Esophagus (tissue), 2 donors: ENCODE data around the gene LPCAT1. TPM values are rescaled to one million over a fixed set of nuclear protein-coding genes. Genes with fewer than 3 reads are reported as not detected.
"Not testable (repeated sequence)": the region's sequence is repeated elsewhere in the genome, so short reads cannot be mapped to it uniquely, and the experiment has no call there.

ENCODE experiments used
- H3K27ac ChIP-seq, 2 donors: one replicate each; pipeline ENCODE4 v1.5.1; 2013; ENCODE audit warnings: low read depth in 2 of 2, mild to moderate bottlenecking in 2 of 2, inconsistent platforms in 1 of 2, low read length in 1 of 2, moderate library complexity in 1 of 2
- H3K27me3 ChIP-seq, 2 donors: one replicate each; pipeline ENCODE4 v1.6.1; 2013; ENCODE audit warnings: low read length in 2 of 2, control low read depth in 1 of 2, mild to moderate bottlenecking in 1 of 2; ENCODE audit not compliant: insufficient read depth in 2 of 2, control insufficient read depth in 1 of 2
- H3K36me3 ChIP-seq, 2 donors: one replicate each; pipeline ENCODE4 v1.6.1; 2013; ENCODE audit warnings: low read length in 1 of 2; ENCODE audit not compliant: control insufficient read depth in 2 of 2, insufficient read depth in 2 of 2
- H3K4me1 ChIP-seq, 2 donors: one replicate each; pipeline ENCODE4 v1.6.1; 2013; ENCODE audit warnings: low read length in 1 of 2; ENCODE audit not compliant: control insufficient read depth in 2 of 2, insufficient read depth in 2 of 2
- H3K4me3 ChIP-seq, 2 donors: one replicate each; pipeline ENCODE4 v1.5.1; 2013; ENCODE audit warnings: low read length in 2 of 2, mild to moderate bottlenecking in 2 of 2, low read depth in 1 of 2, moderate library complexity in 1 of 2
- H3K9me3 ChIP-seq, 2 donors: one replicate each; pipeline ENCODE4 v1.6.1; 2013; ENCODE audit warnings: mild to moderate bottlenecking in 2 of 2, low read depth in 1 of 2, low read length in 1 of 2, moderate library complexity in 1 of 2; ENCODE audit not compliant: control insufficient read depth in 2 of 2, insufficient read depth in 1 of 2
- WGBS, 2 donors: extraction: QIAGEN DNeasy Blood & Tissue Kit; methylation state at CpG; one replicate each; pipeline ENCODE4 v1.1.7; 2013; 5-methylcytosine and 5-hydroxymethylcytosine counted together
- polyA plus RNA-seq, 2 donors: library from polyadenylated mRNA; stranded (reverse); fragments of 200-250 nt; gene quantifications; one replicate each; pipeline ENCODE4 v1.2.3, GENCODE V29; 2013
- donor health status: healthy with polysubstance abuse.
- donor health status: Bipolar disorder and iron deficiency.

LPCAT1 gene
- polyA plus RNA-seq, 2 donors: 5.0 to 6.3 TPM

- WGBS, 2 donors: 98 to 99% methylated on average over 22 of the region's 22 CpGs
- H3K4me3 ChIP-seq: no peak overlapping the region
- H3K4me1 ChIP-seq: no peaks in the 10 kb centered on the region
- H3K9me3 ChIP-seq: peaks cover 2 to 3% of the 10 kb centered on the region in 2 donors
- H3K27ac ChIP-seq: no peak overlapping the region
- H3K36me3 ChIP-seq: peaks cover 0 to 24% of the 10 kb centered on the region in 2 donors
- no peaks in the 10 kb centered on the region for H3K27me3 ChIP-seq
These were observed 58.6 kb downstream of the LPCAT1 start for GRCh38 chr5:1465117-1465516.

DNA sequence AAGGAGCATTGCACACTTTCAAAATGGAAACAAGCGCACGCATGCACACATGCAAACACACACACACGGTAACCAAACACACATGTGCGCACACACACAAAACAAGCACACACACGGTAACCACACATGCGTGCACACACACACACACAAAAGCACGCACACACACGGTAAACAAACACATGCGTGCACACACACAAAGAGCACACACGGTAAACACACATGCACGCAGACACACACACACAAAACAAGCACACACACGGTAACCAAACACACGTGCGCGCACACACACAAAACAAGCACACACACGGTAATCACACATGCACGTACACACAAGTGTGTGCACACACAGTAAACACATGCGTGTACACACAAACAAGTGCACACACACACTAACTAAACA is 59.2 kb downstream of the LPCAT1 start:
- Histone ChIP-seq H3K4me1 (no peaks in the 10 kb centered on the region), H3K9me3 (peaks cover 2 to 3% of the 10 kb centered on the region in 2 donors), H3K4me3 (no peak overlapping the region), H3K27me3 (no peaks in the 10 kb centered on the region), H3K36me3 (peaks cover 0 to 24% of the 10 kb centered on the region in 2 donors), H3K27ac (no peak overlapping the region)
- WGBS, 2 donors: 91 to 92% methylated on average over 18 of the region's 18 CpGs

DNA sequence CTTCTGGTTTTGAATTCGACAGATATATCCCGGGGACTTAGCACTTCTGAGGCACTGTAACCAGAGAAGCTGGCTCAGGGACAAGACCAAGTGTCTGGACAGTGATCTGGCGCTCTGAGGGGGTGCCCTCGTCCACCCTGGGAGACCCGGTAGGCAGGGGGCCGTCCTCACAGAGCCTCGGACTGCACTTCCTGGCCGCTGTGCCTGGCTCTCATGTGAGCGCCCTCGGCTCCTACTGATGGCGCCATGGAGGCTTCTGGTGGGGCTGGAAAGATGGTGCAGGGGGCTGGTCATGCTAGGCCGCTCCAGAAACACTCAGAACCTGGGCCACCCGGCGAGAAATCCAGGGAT is 59.7 kb downstream of the LPCAT1 start:
- Histone ChIP-seq H3K36me3 (peaks cover 0 to 24% of the 10 kb centered on the region in 2 donors), H3K4me1 (no peaks in the 10 kb centered on the region), H3K4me3 (no peak overlapping the region), H3K9me3 (peaks cover 2 to 3% of the 10 kb centered on the region in 2 donors), H3K27ac (no peak overlapping the region), H3K27me3 (no peaks in the 10 kb centered on the region)
- 93 to 94% methylated on average over 14 of the region's 14 CpGs for WGBS, 2 donors

GRCh38 chr5:1463326-1464095 is 60.2 kb downstream of the LPCAT1 start:
- no peak overlapping the region for H3K27ac ChIP-seq
- peaks cover 0 to 24% of the 10 kb centered on the region in 2 donors for H3K36me3 ChIP-seq
- H3K4me3 ChIP-seq: no peak overlapping the region
- H3K27me3 ChIP-seq: no peaks in the 10 kb centered on the region
- 94 to 96% methylated on average over 46 of the region's 46 CpGs for WGBS, 2 donors
- H3K4me1 ChIP-seq: no peaks in the 10 kb centered on the region
- peaks cover 2 to 3% of the 10 kb centered on the region in 2 donors for H3K9me3 ChIP-seq

DNA sequence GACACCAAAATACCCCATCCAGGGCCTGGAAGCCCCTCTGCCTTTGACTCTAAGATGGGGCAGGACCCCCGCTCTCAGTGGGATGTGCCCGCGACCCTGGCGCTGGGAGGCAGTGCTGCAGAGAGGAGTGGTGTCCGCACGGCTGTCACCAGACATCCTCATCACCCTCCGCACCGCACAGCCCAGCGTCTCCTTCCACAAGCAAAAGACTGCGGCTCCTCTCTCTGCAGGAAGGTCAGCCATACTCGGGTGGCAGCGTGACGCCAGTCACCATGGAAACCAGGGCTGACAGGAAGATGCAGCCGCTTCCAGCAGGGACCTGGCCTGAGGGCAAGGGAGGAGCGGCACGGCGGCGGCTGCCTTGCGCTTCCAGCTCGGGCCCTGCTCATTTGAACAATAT is 61.4 kb downstream of the LPCAT1 start:
- 88 to 90% methylated on average over 20 of the region's 20 CpGs for WGBS, 2 donors
- no peaks in the 10 kb centered on the region for H3K4me1 ChIP-seq
- peaks cover 2 to 6% of the 10 kb centered on the region in 2 donors for H3K9me3 ChIP-seq
- H3K27ac ChIP-seq: no peak overlapping the region
- H3K27me3 ChIP-seq: no peaks in the 10 kb centered on the region
- no peak overlapping the region for H3K4me3 ChIP-seq
- H3K36me3 ChIP-seq: peaks cover 0 to 21% of the 10 kb centered on the region in 2 donors

- no peaks in the 10 kb centered on the region for H3K4me1 ChIP-seq
- H3K9me3 ChIP-seq: peaks cover 2 to 6% of the 10 kb centered on the region in 2 donors
- 93 to 98% methylated on average over 10 of the region's 10 CpGs for WGBS, 2 donors
- no peak overlapping the region for H3K27ac ChIP-seq
- no peaks in the 10 kb centered on the region for H3K27me3 ChIP-seq
- no peak overlapping the region for H3K4me3 ChIP-seq
- peaks cover 0 to 19% of the 10 kb centered on the region in 2 donors for H3K36me3 ChIP-seq
These were observed 62.4 kb downstream of the LPCAT1 start for GRCh38 chr5:1461396-1461795.

GRCh38 chr5:1460054-1460682 is 63.6 kb downstream of the LPCAT1 start:
- Histone ChIP-seq H3K4me1 (no peaks in the 10 kb centered on the region), H3K27ac (no peak overlapping the region), H3K4me3 (no peak overlapping the region), H3K36me3 (peaks cover 0 to 16% of the 10 kb centered on the region in 2 donors), H3K27me3 (no peaks in the 10 kb centered on the region), H3K9me3 (peaks cover 0 to 4% of the 10 kb centered on the region in 2 donors)
- WGBS, 2 donors: 84 to 85% methylated on average over 16 of the region's 16 CpGs

GRCh38 chr5:1459435-1459834 is 64.3 kb downstream of the LPCAT1 start:
- not testable (repeated sequence) for H3K9me3 ChIP-seq, H3K27me3 ChIP-seq, H3K4me3 ChIP-seq, H3K27ac ChIP-seq, H3K4me1 ChIP-seq
- WGBS, 2 donors: 86 to 95% methylated on average over 2 of the region's 2 CpGs
- peaks cover 0 to 14% of the 10 kb centered on the region in 2 donors for H3K36me3 ChIP-seq

DNA sequence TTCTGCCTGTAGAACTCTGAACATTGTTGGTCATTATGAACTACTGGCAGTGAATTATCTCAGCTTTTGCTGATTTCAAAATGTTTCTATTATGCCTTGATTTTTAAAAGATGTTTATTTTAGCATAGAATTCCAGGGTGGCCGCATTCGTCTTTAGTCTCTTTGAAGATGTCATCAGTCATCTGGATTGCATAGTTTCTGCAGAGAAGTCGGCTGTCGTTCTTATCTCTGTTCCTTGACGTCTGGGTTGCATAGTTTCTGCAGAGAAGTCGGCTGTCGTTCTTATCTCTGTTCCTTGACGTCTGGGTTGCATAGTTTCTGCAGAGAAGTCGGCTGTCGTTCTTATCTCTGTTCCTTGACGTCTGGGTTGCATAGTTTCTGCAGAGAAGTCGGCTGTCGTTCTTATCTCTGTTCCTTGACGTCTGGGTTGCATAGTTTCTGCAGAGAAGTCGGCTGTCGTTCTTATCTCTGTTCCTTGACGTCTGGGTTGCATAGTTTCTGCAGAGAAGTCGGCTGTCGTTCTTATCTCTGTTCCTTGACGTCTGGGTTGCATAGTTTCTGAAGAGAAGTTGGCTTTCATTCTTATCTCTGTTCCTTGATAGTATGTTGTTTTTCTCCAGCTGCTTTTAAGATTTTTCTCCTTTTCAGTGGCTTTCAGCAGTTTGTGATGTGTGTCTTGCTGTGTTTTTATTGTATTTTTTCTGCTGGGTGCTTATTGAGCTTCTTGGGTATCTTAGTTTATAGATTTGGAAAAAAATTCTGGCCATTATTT is 67.5 kb downstream of the LPCAT1 start:
- not testable (repeated sequence) for H3K36me3 ChIP-seq

More for the DNA sequence above, 67.5 kb downstream of the LPCAT1 start:
- 83 to 86% methylated on average over 8 to 10 of the region's 20 CpGs for WGBS, 2 donors
- not testable (repeated sequence) for H3K4me3 ChIP-seq, H3K27ac ChIP-seq, H3K4me1 ChIP-seq, H3K9me3 ChIP-seq, H3K27me3 ChIP-seq
